ENCODE data around the gene SRP68. TPM values are rescaled to one million over a fixed set of nuclear protein-coding genes. Genes with fewer than 3 reads are reported as not detected.

Gene SRP68
- total and polyA plus RNA-seq, 2 donors (not counting 1 experiment from before 2014, with no cell fraction given), result 29.6 to 82.3 TPM

GRCh38 chr17:76079956-76080767 lies 7.8 kb upstream of the SRP68 start:
- H3K4me2 ChIP-seq (replicated peaks; ENCODE audit: low read depth, low read length, poor library complexity, severe bottlenecking), result peak overlapping the region; percentile 7
- WGBS (ENCODE audit: insufficient coverage), result 20% methylated on average over 14 of the region's 23 CpGs
- Mint-ChIP-seq H3K4me3 (no peak overlapping the region), H3K27me3 (peaks cover 23% of the 10 kb centered on the region), H3K9me3 (ENCODE audit: insufficient read depth) (no peaks in the 10 kb centered on the region), H3K4me1 (peaks cover 36% of the 10 kb centered on the region), H3K27ac (no peak overlapping the region)
- peaks cover 40% of the 10 kb centered on the region in 2 donors for H3K4me1 ChIP-seq (ENCODE audit: control insufficient read depth in 2 of 2, insufficient read depth in 2 of 2, low read length in 2 of 2)
- no peaks in the 10 kb centered on the region for H4K20me1 ChIP-seq (ENCODE audit: control insufficient read depth, insufficient read depth, low read length, poor library complexity, severe bottlenecking)
- ATAC-seq (ENCODE audit: low read depth) (peak; percentile 13), DNase-seq (peak; percentile 43)
- H3K9me3 ChIP-seq (ENCODE audit: control extremely low read depth in 1 of 3, control insufficient read depth in 2 of 3, insufficient read depth in 1 of 3, low read length in 2 of 3), result peaks cover 0 to 17% (median 0%) of the 10 kb centered on the region in 3 donors
- H3K27ac ChIP-seq (ENCODE audit: low read length in 2 of 2), result no peak overlapping the region
- no peak overlapping the region for H3K4me3 ChIP-seq (ENCODE audit: control extremely low read depth in 1 of 5, extremely low read depth in 1 of 5, insufficient read depth in 1 of 5, low read depth in 2 of 5, low read length in 4 of 5)
- H3K79me2 ChIP-seq (ENCODE audit: control insufficient read depth, insufficient read depth, low read length), result no peaks in the 10 kb centered on the region
- no peak overlapping the region for H3K9ac ChIP-seq (ENCODE audit: low read length)
- H2AFZ ChIP-seq (ENCODE audit: insufficient read depth, low read depth, low read length, poor library complexity, severe bottlenecking), result no peak overlapping the region
- CTCF ChIA-PET, result interaction anchor here (1.9 kb wide), 1 partner anchor 23 kb away, joined by 6 read pairs; the partner anchor contains the start of gene EXOC7
- peaks cover 0 to 22% of the 10 kb centered on the region in 2 experiments for H3K36me3 ChIP-seq (replicated peaks in 1 of 2; ENCODE audit: control extremely low read depth in 1 of 2, control insufficient read depth in 1 of 2, extremely low read depth in 1 of 2, insufficient read depth in 2 of 2, low read length in 1 of 2)
- intact Hi-C loops (cut with micrococcal nuclease), result no loop called here
- peak; percentile 12 for TF ChIP-seq CTCF (IDR thresholded peaks at IDR 0.05)
- TF ChIP-seq EZH2 (IDR thresholded peaks at IDR 0.05; ENCODE audit: borderline replicate concordance, insufficient read depth, low read depth, low read length, poor library complexity, severe bottlenecking), result no peak
- peaks cover 0 to 46% (median 38%) of the 10 kb centered on the region in 4 experiments for H3K27me3 ChIP-seq (replicated peaks in 1 of 4; ENCODE audit: control extremely low read depth in 1 of 4, control insufficient read depth in 3 of 4, insufficient read depth in 4 of 4, low read length in 3 of 4)
- POLR2A ChIA-PET, result interaction anchor here (0.6 kb wide), 1 partner anchor 88 kb away, joined by 5 read pairs; no protein-coding TSS in a partner anchor

GRCh38 chr17:76079535-76079955 lies 7.2 kb upstream of the SRP68 start:
- Mint-ChIP-seq H3K27me3 (peaks cover 28% of the 10 kb centered on the region), H3K27ac (no peak overlapping the region), H3K4me3 (no peak overlapping the region), H3K9me3 (ENCODE audit: insufficient read depth) (no peaks in the 10 kb centered on the region), H3K4me1 (peaks cover 40% of the 10 kb centered on the region)
- Histone ChIP-seq H3K27ac (ENCODE audit: low read length in 2 of 2) (no peak overlapping the region), H3K27me3 (replicated peaks in 1 of 4; ENCODE audit: control extremely low read depth in 1 of 4, control insufficient read depth in 3 of 4, insufficient read depth in 4 of 4, low read length in 3 of 4) (peaks cover 0 to 53% (median 42%) of the 10 kb centered on the region in 4 experiments), H3K4me1 (ENCODE audit: control insufficient read depth in 2 of 2, insufficient read depth in 2 of 2, low read length in 2 of 2) (peaks cover 46% of the 10 kb centered on the region in 2 donors), H3K36me3 (replicated peaks in 1 of 2; ENCODE audit: control extremely low read depth in 1 of 2, control insufficient read depth in 1 of 2, extremely low read depth in 1 of 2, insufficient read depth in 2 of 2, low read length in 1 of 2) (peaks cover 0 to 16% of the 10 kb centered on the region in 2 experiments), H3K4me3 (ENCODE audit: control extremely low read depth in 1 of 5, extremely low read depth in 1 of 5, insufficient read depth in 1 of 5, low read depth in 2 of 5, low read length in 4 of 5) (no peak overlapping the region), H3K9me3 (ENCODE audit: control extremely low read depth in 1 of 3, control insufficient read depth in 2 of 3, insufficient read depth in 1 of 3, low read length in 2 of 3) (peaks cover 0 to 21% (median 0%) of the 10 kb centered on the region in 3 donors), H4K20me1 (ENCODE audit: control insufficient read depth, insufficient read depth, low read length, poor library complexity, severe bottlenecking) (no peaks in the 10 kb centered on the region), H3K4me2 (replicated peaks; ENCODE audit: low read depth, low read length, poor library complexity, severe bottlenecking) (peak overlapping the region; percentile 7), H3K9ac (ENCODE audit: low read length) (no peak overlapping the region), H2AFZ (ENCODE audit: insufficient read depth, low read depth, low read length, poor library complexity, severe bottlenecking) (no peak overlapping the region), H3K79me2 (ENCODE audit: control insufficient read depth, insufficient read depth, low read length) (no peaks in the 10 kb centered on the region)
- WGBS (ENCODE audit: insufficient coverage), result 47% methylated on average over 9 of the region's 9 CpGs
- intact Hi-C loops (cut with micrococcal nuclease), result no loop called here
- no peak for ATAC-seq (ENCODE audit: low read depth)
- no peak for DNase-seq
- TF ChIP-seq CTCF (IDR thresholded peaks at IDR 0.05) (no peak), EZH2 (IDR thresholded peaks at IDR 0.05; ENCODE audit: borderline replicate concordance, insufficient read depth, low read depth, low read length, poor library complexity, severe bottlenecking) (no peak)
- POLR2A ChIA-PET, result no interaction called here
- CTCF ChIA-PET, result interaction anchor here (1.2 to 1.9 kb wide), 2 partner anchors 24 to 26 kb away, joined by 3 to 6 read pairs; partner anchors contain the start of gene EXOC7
